ENCODE measurements around the gene ANXA9. TPM values are rescaled to one million over a fixed set of nuclear protein-coding genes. Genes with fewer than 3 reads are reported as not detected.

The ANXA9 gene, protein sequence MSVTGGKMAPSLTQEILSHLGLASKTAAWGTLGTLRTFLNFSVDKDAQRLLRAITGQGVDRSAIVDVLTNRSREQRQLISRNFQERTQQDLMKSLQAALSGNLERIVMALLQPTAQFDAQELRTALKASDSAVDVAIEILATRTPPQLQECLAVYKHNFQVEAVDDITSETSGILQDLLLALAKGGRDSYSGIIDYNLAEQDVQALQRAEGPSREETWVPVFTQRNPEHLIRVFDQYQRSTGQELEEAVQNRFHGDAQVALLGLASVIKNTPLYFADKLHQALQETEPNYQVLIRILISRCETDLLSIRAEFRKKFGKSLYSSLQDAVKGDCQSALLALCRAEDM
- not detected for total RNA-seq

DNA sequence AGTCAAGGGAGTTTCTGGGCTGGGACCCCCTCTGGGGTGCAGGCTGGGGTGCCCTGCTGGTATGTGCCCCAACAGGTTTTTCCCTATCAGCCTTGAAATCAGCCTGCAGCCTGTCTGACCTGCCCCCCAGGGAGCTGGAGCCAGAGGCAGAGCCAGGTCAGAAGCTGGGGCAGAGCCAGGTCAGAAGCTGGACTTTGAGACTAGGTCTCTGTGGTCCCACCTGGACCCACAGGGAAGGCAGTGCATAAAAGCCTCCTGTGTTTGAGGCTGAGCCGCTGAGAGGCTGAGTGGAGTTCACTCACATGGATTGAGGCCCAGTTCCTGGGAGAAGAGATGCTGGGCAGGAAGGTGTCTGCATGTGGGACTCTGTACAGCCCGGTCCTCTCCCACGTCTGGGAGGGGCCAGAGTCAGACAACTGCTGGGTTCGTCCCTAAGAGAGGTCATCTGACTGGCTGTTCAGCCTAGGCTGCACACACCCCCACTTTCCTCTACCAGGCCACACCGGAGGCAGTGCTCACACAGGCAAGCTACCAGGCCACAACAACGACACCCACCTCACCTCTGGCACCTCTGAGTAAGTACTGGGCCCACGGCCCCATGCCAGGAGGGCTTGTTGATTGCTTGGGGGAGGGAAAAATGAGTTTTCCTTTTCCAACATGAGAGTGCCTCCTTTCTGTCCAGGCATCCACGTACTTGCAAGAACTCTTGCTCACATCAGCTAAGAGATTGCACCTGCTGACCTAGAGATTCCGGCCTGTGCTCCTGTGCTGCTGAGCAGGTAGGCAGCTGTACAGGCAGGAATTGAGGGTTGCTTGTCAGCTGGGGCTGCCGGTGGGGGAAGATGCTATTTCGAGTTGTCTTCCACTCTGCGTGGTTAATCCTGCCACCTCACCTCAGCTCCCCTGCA lies at the start of gene ANXA9:
Gene ANXA9, plus strand, starts transcription at position 488 of the 908 bp plus-strand sequence. CDS start 814 bp downstream, outside the sequence.
- Mint-ChIP-seq H3K27ac (peak within 1 kb of the TSS; percentile 24), H3K4me3 (no peak within 1 kb of the TSS), H3K27me3 (peaks cover 4% of the 10 kb centered on the region), H3K4me1 (peaks cover 12% of the 10 kb centered on the region), H3K36me3 (no peaks in the 10 kb centered on the region), H3K9me3 (no peaks in the 10 kb centered on the region)
- DNase-seq, result no peak
- POLR2A ChIA-PET, result interaction anchor here (0.6 to 1.4 kb wide), 3 partner anchors 76 to 190 kb away, joined by 3 to 4 read pairs (median 3); no protein-coding TSS in a partner anchor
- ATAC-seq (ENCODE audit: low read depth), result no peak

DNA sequence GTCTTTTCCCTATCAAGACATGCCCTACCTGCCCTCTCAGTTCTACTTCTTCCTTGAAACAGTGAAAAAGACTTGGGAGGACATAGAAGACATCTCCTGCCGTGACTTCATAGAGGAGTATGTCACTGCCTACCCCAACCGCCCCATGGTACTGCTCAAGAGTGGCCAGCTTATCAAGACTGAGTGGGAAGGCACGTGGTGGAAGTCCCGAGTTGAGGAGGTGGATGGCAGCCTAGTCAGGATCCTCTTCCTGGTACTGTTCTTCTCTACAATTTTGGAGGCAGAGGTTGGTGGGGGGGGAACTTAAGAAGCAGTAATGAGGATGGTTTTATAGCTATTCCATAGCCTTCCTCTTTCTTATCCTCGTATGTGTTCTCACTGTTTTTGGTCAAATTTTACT lies 37.2 kb upstream of the ANXA9 start:
- Mint-ChIP-seq H3K36me3 (peaks cover 34% of the 10 kb centered on the region), H3K27ac (no peak overlapping the region), H3K9me3 (no peaks in the 10 kb centered on the region), H3K4me1 (no peaks in the 10 kb centered on the region), H3K4me3 (no peak overlapping the region), H3K27me3 (no peaks in the 10 kb centered on the region)
- ATAC-seq (ENCODE audit: low read depth) (no peak), DNase-seq (no peak)
- POLR2A ChIA-PET, result no interaction called here

DNA sequence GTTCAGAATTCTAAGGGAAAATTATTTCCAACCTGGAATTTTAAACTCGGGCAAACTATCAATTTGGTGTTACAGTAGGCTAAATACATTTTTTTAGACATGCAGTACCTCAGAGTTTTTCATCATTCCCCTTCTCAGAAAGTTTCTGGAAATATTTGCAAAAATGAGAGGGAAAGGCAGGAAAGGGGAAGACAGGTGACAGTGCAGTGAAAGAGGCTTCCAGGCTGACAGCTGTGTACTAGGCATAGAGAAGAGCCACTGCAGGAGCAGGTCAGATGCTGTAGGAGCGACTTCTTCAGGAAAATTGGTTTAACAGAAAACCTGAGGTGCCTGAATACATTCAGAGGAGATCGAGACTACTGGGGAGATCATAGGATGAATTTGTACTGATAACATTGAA lies 27.4 kb upstream of the ANXA9 start:
- peaks cover 2% of the 10 kb centered on the region for H3K4me1 Mint-ChIP-seq
- ATAC-seq (ENCODE audit: low read depth) (no peak), DNase-seq (no peak)
- POLR2A ChIA-PET, result no interaction called here
- no peak overlapping the region for H3K27ac Mint-ChIP-seq
- no peaks in the 10 kb centered on the region for H3K9me3 Mint-ChIP-seq
- H3K27me3 Mint-ChIP-seq, result no peaks in the 10 kb centered on the region
- H3K4me3 Mint-ChIP-seq, result no peak overlapping the region
- peaks cover 31% of the 10 kb centered on the region for H3K36me3 Mint-ChIP-seq

DNA sequence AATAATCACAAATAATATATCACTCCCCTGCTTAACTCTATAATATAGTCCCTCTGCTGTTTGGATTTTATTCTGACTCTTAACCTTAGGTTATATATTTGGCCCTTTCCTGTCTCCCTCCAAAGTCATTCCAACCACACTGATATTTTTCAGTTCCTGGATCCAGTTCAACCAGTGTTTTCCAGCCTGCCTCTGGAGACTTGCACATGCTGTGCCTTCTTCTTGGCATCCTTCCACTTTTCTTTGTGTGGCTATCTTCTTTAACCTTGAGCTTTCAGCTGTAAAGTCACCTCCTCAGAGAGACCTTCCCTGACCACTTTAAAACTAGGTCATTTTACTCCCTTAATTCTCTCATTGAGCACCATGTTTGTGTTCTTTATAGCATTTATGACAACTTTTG lies 26.8 kb upstream of the ANXA9 start:
- no peaks in the 10 kb centered on the region for H3K9me3 Mint-ChIP-seq
- ATAC-seq (ENCODE audit: low read depth) (no peak), DNase-seq (no peak)
- no peaks in the 10 kb centered on the region for H3K27me3 Mint-ChIP-seq
- peaks cover 2% of the 10 kb centered on the region for H3K4me1 Mint-ChIP-seq
- peaks cover 36% of the 10 kb centered on the region for H3K36me3 Mint-ChIP-seq
- H3K4me3 Mint-ChIP-seq, result no peak overlapping the region
- POLR2A ChIA-PET, result no interaction called here
- H3K27ac Mint-ChIP-seq, result no peak overlapping the region

DNA sequence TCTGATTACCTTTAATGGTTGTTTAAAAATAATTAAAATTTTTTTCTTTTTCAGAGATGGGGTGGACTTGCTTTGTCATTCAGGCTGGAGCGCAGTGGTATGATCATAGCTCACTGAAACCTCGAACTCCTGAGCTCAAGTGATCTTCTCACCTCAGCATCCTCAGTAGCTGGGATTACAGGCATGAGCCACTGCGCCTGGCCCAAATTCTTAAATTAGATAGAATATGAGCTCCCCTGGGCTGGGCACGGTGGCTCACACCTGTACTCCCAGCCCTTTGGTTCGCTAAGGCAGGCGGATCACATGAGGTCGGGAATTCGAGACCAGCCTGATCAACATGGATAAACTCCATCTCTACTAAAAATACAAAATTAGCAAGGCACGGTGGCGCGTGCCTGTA lies 24.4 kb upstream of the ANXA9 start:
- no peak overlapping the region for H3K4me3 Mint-ChIP-seq
- peaks cover 36% of the 10 kb centered on the region for H3K36me3 Mint-ChIP-seq
- ATAC-seq (ENCODE audit: low read depth) (no peak), DNase-seq (no peak)
- H3K4me1 Mint-ChIP-seq, result no peaks in the 10 kb centered on the region
- no peaks in the 10 kb centered on the region for H3K9me3 Mint-ChIP-seq
- no peak overlapping the region for H3K27ac Mint-ChIP-seq
- no peaks in the 10 kb centered on the region for H3K27me3 Mint-ChIP-seq
- POLR2A ChIA-PET, result interaction anchor here (0.6 to 0.7 kb wide), 4 partner anchors 9 to 203 kb away, joined by 3 to 5 read pairs (median 3); no protein-coding TSS in a partner anchor

DNA sequence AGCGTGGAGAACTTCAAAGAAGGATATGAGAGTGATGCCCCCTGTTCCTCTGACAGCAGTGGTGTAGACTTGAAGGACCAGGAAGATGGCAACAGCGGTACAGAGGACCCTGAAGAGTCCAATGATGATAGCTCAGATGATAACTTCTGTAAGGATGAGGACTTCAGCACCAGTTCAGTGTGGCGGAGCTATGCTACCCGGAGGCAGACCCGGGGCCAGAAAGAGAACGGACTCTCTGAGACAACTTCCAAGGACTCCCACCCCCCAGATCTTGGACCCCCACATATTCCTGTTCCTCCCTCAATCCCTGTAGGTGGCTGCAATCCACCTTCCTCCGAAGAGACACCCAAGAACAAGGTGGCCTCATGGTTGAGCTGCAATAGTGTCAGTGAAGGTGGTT lies 21.4 kb upstream of the ANXA9 start:
- ATAC-seq (ENCODE audit: low read depth) (no peak), DNase-seq (no peak)
- Mint-ChIP-seq H3K4me1 (peaks cover 4% of the 10 kb centered on the region), H3K36me3 (peaks cover 47% of the 10 kb centered on the region), H3K4me3 (no peak overlapping the region), H3K27me3 (no peaks in the 10 kb centered on the region), H3K9me3 (no peaks in the 10 kb centered on the region), H3K27ac (no peak overlapping the region)
- POLR2A ChIA-PET, result no interaction called here

DNA sequence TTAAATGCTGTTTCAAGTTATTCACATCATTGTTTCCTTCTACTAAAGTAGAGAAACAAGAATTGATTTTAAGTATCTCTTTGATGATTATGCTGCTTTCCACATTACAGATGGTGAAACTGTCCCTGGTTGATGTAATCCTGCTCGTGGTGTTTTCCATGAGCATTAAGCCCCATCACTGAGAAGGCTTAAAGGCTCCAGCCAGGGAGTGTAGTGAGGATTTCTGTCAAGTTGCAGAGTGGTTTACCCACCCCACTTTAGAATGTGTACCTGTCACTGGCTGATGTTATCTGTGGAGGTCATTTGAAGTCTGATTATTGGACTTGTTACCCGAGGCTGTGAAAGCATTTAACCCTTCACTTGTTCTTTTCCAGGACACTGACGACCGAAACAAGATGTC lies 20.3 kb upstream of the ANXA9 start:
- POLR2A ChIA-PET, result no interaction called here
- Mint-ChIP-seq H3K9me3 (no peaks in the 10 kb centered on the region), H3K36me3 (peaks cover 54% of the 10 kb centered on the region), H3K27ac (peak overlapping the region; percentile 35), H3K27me3 (no peaks in the 10 kb centered on the region), H3K4me3 (no peak overlapping the region), H3K4me1 (peaks cover 4% of the 10 kb centered on the region)
- no peak for DNase-seq
- ATAC-seq (ENCODE audit: low read depth), result no peak

DNA sequence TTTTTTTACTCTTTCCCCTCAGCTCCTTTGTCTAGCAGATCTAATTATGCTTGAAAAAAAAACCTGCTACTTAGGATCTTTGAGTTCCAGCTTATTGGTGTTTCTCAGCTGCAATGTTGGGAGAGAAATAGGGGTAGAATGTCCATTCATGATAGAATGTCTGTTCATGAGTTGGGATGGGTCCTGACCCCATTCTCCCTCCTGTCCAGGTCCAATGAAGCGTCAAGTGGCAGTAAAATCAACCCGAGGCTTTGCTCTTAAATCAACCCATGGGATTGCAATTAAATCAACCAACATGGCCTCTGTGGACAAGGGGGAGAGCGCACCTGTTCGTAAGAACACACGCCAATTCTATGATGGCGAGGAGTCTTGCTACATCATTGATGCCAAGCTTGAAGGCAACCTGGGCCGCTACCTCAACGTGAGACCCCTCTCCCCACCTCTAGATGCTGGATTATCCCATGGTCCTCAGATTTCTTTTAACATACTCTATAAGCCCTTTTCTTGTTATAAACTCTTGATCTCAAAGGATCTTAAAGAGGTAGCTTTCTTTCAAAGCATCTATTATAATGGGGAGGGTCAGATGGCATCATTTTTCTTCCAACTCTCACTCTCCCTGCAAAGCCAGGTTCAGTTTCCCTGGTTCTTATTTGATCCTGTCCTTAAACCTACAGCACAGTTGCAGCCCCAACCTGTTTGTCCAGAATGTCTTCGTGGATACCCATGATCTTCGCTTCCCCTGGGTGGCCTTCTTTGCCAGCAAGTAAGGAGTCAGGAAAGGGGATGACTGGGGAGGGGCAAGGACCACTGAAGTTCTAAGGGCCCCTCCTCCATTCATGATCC lies 18.6 kb upstream of the ANXA9 start:
- POLR2A ChIA-PET, result interaction anchor here (0.6 kb wide), 1 partner anchor 104 kb away, joined by 4 read pairs; no protein-coding TSS in a partner anchor
- H3K27me3 Mint-ChIP-seq, result no peaks in the 10 kb centered on the region
- peaks cover 4% of the 10 kb centered on the region for H3K4me1 Mint-ChIP-seq
- ATAC-seq (ENCODE audit: low read depth), result no peak
- DNase-seq, result no peak
- peaks cover 58% of the 10 kb centered on the region for H3K36me3 Mint-ChIP-seq
- no peak overlapping the region for H3K27ac Mint-ChIP-seq
- no peaks in the 10 kb centered on the region for H3K9me3 Mint-ChIP-seq
- no peak overlapping the region for H3K4me3 Mint-ChIP-seq

DNA sequence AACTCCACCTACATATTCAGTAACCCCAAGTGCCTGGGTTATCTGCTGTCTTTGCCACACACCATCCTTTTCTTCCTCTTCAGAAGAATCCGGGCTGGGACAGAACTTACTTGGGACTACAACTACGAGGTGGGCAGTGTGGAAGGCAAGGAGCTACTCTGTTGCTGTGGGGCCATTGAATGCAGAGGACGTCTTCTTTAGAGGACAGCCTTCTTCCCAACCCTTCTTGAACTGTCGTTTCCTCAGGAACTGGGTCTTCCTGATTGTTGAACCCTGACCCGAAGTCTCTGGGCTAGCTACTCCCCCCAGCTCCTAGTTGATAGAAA lies 18.0 kb upstream of the ANXA9 start:
- POLR2A ChIA-PET, result interaction anchor here (0.6 kb wide), 1 partner anchor 103 kb away, joined by 4 read pairs; no protein-coding TSS in a partner anchor
- Mint-ChIP-seq H3K27me3 (no peaks in the 10 kb centered on the region), H3K27ac (no peak overlapping the region), H3K4me3 (no peak overlapping the region), H3K4me1 (peaks cover 9% of the 10 kb centered on the region), H3K9me3 (no peaks in the 10 kb centered on the region), H3K36me3 (peaks cover 60% of the 10 kb centered on the region)
- no peak for DNase-seq
- ATAC-seq (ENCODE audit: low read depth), result no peak

DNA sequence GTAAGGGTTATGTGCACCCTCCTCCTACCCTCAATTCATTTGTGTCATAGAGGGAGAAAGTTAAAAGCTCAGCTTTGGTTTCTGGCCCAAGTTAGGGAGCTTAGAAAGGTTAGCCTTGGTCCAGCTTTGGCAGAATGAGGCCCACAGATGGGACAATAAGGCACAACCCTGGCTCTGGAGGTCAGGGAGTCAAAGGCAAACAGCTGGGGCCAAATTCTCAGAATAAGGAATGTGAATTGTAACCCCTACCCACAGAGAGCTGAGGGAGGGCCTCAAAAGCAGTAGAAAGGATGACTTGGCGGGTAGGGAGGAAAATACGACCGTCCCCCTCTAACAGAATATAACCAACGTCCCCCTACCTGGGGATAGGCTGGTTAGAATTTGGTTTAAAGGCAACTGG lies 16.5 kb upstream of the ANXA9 start:
- peaks cover 46% of the 10 kb centered on the region for H3K36me3 Mint-ChIP-seq
- H3K4me3 Mint-ChIP-seq, result no peak overlapping the region
- no peaks in the 10 kb centered on the region for H3K9me3 Mint-ChIP-seq
- POLR2A ChIA-PET, result no interaction called here
- peaks cover 17% of the 10 kb centered on the region for H3K4me1 Mint-ChIP-seq
- H3K27me3 Mint-ChIP-seq, result no peaks in the 10 kb centered on the region
- DNase-seq (no peak), ATAC-seq (ENCODE audit: low read depth) (no peak)
- H3K27ac Mint-ChIP-seq, result no peak overlapping the region

DNA sequence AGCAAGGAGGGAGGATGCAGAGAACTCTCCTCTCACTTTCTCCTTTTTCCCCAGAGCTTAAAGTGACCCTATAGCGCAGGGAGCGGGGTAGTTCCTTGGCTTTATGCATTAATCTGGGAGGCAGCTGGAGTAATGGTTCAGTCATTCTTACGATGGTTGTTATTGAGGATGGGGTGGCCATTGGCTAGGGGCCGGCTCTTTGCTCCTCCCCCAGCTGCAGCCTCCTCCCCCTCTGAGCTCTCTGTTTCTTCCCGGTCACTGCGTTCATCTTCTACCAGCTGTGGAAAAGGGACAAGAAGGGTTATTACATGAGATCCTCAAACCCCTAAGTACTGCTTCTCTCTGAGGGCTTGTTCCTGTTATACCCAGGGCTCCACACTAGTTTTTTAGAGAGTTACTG lies 16.1 kb upstream of the ANXA9 start:
- H3K4me3 Mint-ChIP-seq, result no peak overlapping the region
- H3K27me3 Mint-ChIP-seq, result no peaks in the 10 kb centered on the region
- POLR2A ChIA-PET, result no interaction called here
- peaks cover 44% of the 10 kb centered on the region for H3K36me3 Mint-ChIP-seq
- H3K27ac Mint-ChIP-seq, result no peak overlapping the region
- DNase-seq (no peak), ATAC-seq (ENCODE audit: low read depth) (no peak)
- no peaks in the 10 kb centered on the region for H3K9me3 Mint-ChIP-seq
- peaks cover 21% of the 10 kb centered on the region for H3K4me1 Mint-ChIP-seq

DNA sequence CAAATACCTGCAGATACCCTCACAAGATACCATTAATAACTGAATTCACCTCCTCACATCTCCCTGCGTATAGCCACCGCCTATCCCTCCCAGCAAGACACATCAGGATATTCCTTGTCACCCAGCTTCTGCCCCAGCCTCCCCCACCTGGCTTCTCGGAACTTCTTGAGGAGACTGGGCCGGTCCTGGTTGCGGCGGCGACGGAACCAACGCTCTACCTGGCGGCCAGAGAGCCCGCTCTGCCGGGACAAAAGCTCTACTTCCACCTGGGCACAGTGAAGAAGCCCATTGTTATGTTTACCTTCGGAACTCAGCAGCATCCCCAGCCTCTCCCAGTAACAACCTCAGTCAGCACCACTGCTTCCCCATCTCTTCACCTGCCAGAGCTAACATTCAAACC lies 14.2 kb upstream of the ANXA9 start:
- H3K27ac Mint-ChIP-seq, result no peak overlapping the region
- POLR2A ChIA-PET, result interaction anchor here (1.8 kb wide), 1 partner anchor 10 kb away, joined by 4 read pairs; no protein-coding TSS in a partner anchor
- peaks cover 40% of the 10 kb centered on the region for H3K4me1 Mint-ChIP-seq
- no peaks in the 10 kb centered on the region for H3K9me3 Mint-ChIP-seq
- no peaks in the 10 kb centered on the region for H3K27me3 Mint-ChIP-seq
- DNase-seq (no peak), ATAC-seq (ENCODE audit: low read depth) (no peak)
- peaks cover 34% of the 10 kb centered on the region for H3K36me3 Mint-ChIP-seq
- H3K4me3 Mint-ChIP-seq, result no peak overlapping the region

DNA sequence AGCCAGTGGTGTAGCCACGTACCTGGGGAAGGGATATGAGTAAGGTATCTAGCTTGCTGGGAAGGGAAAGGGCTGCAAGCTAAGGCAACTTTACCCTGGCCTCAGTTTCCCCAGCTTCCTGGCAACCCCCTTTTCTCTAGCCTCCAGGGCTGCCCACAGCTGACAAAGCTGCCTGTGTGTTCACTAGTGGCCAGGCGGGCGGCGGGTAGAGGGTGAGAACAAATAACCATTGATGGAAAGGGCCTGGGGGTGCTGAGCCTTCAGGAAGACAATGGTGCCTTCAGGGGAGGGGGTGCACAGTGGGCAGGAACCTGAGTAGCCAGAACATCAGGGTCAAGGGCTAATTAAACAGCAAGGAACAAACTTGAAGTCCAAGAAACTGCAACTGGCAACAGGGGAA lies 13.6 kb upstream of the ANXA9 start:
- peak overlapping the region; percentile 56 for H3K27ac Mint-ChIP-seq
- H3K9me3 Mint-ChIP-seq, result no peaks in the 10 kb centered on the region
- no peak for DNase-seq
- no peak overlapping the region for H3K4me3 Mint-ChIP-seq
- H3K27me3 Mint-ChIP-seq, result no peaks in the 10 kb centered on the region
- peaks cover 29% of the 10 kb centered on the region for H3K36me3 Mint-ChIP-seq
- ATAC-seq (ENCODE audit: low read depth), result no peak
- POLR2A ChIA-PET, result interaction anchor here (1.7 to 1.8 kb wide), 2 partner anchors 10 to 26 kb away, joined by 4 to 6 read pairs; no protein-coding TSS in a partner anchor
- peaks cover 42% of the 10 kb centered on the region for H3K4me1 Mint-ChIP-seq

Measured in activated naive CD8-positive, alpha-beta T cell treated with anti-CD3 and anti-CD28 coated beads, Interleukin-2, amount 10 ng/mL, durations not matched to agents 7 days and 5 days (primary cell).